LNCAP (cell line): ENCODE measurements around the gene MACROD2.

Experiments used
- TF ChIP-seq, protein P1 (sequence below): fragments of 450-650 bp; IDR thresholded peaks from 2 replicates; pipeline ENCODE4 v1.5.1; 2017; ENCODE audit warnings: mild to moderate bottlenecking

Gene MACROD2

DNA sequence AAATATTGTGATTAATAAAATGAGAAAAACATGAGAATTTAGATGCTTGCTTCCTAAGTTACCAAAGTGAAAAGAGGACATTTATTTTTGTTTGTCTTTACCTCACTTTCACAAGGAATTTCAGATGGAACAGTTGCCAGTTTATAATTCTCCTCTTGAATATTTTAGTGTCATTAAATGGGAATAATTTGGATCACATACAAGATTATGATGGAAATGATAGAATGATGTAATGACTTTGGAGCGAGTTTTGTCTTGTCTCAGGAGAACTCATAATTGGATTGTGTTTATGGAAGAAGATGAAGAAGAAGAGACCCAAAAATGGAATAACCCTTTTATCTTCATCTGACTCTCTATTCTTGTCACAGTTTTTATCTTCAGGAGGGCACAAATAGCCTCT is 515.0 kb downstream of the MACROD2 start:
- TF ChIP-seq, protein P1, sequence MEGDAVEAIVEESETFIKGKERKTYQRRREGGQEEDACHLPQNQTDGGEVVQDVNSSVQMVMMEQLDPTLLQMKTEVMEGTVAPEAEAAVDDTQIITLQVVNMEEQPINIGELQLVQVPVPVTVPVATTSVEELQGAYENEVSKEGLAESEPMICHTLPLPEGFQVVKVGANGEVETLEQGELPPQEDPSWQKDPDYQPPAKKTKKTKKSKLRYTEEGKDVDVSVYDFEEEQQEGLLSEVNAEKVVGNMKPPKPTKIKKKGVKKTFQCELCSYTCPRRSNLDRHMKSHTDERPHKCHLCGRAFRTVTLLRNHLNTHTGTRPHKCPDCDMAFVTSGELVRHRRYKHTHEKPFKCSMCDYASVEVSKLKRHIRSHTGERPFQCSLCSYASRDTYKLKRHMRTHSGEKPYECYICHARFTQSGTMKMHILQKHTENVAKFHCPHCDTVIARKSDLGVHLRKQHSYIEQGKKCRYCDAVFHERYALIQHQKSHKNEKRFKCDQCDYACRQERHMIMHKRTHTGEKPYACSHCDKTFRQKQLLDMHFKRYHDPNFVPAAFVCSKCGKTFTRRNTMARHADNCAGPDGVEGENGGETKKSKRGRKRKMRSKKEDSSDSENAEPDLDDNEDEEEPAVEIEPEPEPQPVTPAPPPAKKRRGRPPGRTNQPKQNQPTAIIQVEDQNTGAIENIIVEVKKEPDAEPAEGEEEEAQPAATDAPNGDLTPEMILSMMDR, result no peak

DNA sequence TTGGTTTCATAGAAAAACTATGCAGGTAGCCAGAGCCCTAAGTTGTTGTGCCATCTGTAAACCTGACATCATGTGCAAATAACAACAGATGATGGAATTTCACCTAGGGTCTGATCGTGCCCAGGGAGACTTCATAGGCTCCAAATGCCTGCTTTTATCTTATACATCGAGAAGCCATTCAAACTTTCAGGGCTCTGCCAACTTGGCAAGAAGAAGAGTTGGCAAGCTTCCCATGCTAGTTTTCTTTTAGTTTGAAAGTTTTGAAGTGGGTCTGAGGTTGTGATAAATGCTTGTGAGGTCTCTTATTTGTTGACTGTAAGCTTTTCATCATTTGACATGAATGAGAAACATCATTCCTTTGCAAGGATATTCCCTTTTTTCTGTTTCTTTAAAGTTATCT is 517.5 kb downstream of the MACROD2 start:
- TF ChIP-seq, protein P1, result no peak

DNA sequence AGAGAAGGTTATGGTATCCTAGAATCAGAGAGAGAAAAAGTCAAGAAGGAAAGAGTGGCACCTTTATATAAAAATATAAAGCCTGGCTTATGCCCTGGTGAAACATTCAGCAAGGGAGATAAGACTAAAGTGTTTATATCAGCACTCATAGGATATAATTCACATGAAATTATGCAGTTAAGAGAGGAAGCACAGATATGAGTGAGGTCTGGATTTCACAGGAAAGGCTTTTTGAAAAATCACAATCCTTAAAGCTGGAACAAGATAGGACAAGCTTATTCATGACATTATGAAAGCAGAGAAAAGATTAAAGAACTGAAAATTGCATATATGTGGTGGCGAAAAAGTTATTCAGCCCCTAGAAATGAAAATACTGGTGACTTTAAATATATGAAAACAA is 523.3 kb downstream of the MACROD2 start:
- TF ChIP-seq, protein P1, result no peak

DNA sequence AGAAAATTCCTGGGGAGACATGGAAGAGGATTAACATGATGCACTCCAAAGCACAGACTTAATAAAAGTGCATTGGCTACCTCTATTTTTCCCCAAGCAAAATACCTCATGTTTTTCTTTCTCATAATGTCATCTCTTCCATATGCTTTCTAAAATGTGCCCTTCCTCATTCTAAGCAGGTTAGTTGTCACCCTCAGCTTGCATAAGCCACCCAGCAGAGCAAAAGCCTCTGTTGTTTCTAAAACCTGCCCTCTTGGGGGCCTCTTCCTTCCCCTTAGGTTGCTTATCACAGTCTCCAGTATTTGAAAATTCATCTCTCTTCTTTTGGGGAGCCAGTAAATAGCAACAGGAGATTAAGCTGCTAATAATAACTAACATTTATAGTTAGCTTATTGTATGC is 525.7 kb downstream of the MACROD2 start:
- TF ChIP-seq, protein P1, result no peak

DNA sequence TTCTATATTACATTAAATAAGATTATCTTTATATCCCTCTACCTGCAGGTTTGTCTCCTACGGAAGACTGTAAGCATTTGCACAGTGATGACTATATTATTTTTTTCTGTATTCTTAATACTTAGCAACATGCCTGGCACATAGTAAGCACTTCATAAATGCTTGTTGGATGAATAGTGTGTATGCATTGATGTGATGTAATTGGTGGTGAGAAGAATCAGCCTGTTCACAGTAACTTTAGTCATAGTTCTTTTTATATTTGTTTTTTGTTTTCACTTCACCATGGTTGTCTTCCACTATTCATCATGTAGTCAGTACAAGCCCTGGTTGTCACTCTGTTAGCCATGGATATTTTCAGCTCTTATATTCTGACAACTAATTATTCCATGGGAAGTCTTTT is 526.1 kb downstream of the MACROD2 start:
- TF ChIP-seq, protein P1, result no peak

DNA sequence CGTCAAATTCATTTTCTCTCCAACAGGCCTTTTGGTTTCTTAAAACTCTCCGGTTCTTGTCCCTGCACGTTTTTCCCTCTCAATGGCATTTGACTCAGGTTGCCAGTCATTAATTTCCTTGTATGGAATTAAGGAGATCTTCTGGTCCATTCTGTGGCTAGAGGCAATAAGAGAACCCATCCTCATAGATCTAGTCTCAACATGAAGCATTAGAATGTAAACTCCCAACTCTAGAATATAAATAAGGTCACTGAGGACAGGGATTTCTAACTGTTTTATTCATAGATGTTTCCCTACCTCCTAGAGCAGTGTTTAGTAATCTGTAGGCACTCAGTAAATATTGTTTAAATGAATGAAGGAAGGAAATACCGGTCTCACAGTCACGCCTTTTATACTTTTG is 527.3 kb downstream of the MACROD2 start:
- TF ChIP-seq, protein P1, result no peak

DNA sequence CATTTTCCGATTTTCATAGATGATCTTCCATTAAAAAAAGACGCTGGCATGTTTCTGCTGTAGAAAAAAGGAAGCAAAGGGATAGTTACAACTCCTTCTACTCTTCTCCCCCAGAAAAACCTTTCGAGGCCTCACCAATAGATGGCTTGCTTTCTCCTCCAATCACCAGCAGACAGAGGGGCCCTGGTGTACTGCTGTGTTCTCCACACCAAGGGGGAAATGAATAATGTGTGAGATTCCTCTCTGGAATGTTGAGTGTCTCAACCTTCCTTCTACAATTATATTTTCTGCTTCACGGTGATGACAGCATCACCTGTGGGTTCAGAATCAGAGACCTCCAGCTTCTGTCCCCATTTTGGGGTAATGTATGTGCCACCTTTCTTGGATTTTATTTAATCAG is 527.8 kb downstream of the MACROD2 start:
- TF ChIP-seq, protein P1, result no peak

DNA sequence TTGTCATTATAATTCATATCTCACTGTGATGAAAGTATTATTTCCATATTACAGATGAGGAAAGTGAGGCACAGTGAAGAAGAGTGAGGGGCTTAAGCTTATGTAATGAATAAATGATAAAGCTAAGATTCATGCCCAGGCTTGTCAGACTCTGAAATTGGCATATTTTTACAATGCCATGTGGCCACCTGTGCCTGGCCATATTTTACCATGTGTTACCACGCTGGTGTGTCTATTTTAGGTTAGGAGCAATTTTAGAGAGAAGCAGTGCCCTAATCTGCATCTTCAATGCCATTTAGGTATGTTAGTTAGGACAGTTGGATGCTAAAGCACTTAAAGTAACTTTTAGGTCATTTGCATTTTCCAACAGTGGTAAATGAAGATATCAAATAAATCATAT is 530.1 kb downstream of the MACROD2 start:
- TF ChIP-seq, protein P1, result no peak
